GM15510 (cell line): ENCODE results near the gene TUBB4A.

ENCODE experiments used
- POLR2A ChIP-seq: IDR thresholded peaks from 3 replicates; pipeline ENCODE4 v1.6.1; 2011; ENCODE audit warnings: borderline replicate concordance; ENCODE audit not compliant: insufficient read length; ENCODE audit errors: extremely low read depth

TUBB4A gene

DNA sequence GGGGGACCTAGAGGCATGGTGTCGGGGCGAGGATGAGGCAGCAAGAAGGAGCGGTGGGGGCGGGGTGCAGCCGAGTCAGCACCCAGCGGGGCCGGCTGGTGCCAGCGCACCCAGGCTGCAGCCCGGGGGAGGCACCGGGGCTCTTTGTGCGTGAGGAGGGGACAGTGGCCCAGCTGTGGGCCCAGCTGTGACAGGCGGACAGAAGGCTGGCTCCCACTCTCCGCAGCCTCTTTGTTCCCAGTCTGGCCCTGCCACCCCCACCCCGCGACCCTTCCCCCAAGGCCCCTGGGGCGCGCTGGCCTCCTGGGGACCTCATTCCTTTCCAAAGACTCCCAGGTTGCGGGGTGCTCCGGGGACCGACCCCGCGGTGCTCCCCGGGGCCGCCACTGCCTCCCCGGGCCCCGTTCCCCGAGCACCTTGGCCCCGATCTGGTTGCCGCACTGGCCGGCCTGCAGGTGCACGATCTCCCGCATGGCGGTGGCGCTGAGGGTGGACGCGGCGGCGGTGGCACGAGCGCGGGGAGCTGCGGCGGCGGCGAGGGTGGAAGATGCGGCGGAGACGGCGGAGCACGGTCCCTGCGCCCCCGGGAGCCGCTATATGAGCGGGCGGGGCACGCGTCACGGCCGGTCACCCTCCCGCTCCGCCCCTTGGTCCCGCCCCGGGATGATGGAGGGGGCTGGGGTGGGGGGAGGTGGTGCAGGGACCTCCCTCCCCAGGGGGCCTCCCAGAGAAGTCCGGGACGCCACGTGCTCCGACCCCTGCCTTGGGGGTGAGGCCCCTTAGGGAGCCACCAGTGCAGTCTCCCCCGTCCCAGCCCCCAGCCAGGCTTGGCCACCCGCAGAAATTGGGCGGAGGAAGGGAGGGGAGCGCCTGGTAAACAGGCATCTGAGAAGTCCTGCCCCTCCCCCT lies at the start of gene TUBB4A:
Gene TUBB4A, minus strand, starts transcription at position 570 of the 909 bp plus-strand sequence. Its CDS starts 97 bp downstream, at position 473.
- peak; percentile 25 for TF ChIP-seq POLR2A

DNA sequence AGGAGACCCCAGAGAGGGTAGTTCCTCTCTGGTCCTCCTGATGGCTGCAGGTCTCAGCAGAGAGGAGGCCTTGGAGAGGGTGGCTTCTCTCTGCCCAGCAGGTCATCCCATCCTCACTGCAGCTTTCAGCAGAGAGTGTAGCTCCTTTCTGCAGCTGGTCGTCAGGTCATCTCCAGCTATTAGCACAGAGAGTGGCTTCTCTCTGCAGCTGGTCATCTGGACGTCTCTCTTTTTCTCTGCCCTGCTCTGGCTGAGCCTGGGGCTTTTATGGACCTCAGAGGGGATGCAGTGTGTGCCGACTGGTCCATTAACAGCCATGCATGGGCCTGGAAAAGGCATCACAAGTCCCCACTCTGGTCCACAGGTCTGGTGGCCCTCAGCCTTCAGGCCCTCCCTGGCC lies 49.0 kb upstream of the TUBB4A start:
- TF ChIP-seq POLR2A: no peak

DNA sequence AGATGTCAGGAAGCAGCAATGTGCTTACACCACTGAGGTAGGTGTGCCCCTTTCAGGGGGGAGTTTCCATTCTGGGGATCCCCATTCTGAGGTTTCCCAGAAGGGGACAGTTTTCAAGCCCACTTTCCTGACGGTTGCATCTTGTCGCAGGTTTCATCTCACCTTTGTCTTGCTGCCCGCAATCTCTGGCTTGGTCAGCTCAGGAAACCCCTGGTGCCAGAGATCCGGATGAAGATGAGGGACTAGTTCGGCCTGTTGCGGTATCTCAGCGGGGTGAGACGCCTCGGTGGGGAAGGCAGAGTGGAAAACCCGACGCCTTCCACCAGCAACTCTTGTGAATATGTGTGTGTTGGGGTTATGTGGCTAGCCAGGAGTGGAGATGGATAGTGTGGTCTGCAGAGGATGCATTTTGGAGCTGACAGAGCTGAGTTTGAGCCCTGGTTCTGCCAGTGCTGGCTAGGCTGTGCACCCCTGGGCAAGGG lies 41.8 kb upstream of the TUBB4A start:
- TF ChIP-seq POLR2A: no peak

DNA sequence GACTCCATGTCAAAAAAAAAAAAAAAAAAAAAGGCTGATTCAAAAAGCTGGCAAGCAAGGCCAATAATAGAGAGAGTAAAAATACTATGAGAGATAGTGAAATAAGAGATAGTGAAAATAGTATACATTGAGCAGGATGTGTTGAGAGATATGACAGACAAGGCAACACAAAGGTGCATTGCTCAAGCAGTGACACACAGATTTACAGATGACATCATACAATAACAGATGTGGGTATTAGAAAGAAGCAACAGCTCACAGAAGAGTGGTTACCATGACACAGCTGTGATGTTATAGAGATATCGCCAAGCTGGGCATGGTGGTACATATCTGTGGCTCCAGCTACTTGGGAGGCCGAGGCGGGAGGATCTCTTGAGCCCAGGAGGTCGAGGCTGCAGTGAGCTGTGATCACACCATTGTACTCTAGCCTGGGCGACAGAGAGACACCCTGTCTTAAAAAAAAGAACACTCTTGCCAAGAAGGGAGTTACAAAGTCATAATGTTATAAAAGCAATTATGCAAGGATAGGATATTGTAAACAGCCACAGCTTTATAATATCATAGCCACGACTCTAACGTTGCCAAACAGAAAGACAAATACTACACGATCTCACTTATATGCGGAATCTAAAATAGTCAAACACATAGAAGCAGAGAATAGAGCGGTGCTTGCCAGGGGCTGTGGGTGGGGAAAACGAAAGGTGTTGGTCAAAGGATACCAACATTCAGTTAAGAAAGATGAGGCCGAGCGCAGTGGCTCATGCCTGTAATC lies 39.0 kb upstream of the TUBB4A start:
- no peak for TF ChIP-seq POLR2A

DNA sequence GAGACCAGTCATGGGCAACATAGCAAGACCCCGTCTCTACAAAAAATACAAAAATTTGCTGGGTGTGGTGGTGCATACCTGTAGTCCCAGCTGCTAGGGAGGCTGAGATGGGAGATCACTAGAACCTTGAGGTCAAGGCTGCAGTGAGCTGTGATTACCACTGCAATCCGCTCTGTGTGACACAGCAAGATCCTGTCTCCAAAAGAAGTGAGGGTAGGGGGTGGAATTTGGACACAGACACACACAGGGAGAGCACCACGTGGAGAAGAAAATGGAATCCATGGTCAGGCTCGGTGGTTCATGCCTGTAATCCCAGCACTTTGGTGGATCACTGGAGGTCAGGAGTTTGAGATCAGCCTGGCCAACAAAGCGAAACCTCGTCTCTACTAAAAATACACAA lies 37.4 kb upstream of the TUBB4A start:
- TF ChIP-seq POLR2A: no peak

DNA sequence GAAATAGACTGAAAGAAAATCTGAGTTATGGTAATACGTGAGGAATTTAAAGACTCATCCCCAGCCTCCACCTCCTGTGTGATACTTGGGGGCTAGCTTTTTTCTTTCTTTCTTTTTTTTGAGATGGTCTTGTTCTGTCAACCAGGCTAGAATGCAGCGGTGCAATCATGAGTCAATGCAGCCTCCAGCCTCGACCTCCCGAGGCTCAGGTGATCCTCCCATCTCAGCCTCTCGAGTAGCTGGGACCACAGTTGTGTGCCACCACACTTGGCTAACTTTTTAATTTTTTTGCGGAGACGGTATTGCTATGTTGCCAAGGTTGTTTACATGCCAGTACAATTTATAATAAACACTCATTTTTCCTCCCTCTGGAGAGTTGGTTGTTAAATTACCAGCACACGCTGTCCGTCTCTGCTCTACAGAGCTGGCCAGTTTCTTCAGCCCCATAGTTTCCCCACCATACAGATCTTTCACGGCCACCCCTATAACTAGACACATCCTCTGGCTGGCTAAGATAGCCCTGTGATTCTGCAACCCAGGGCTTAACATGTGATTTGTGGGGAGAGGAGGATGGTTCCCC lies 33.5 kb upstream of the TUBB4A start:
- TF ChIP-seq POLR2A: no peak

DNA sequence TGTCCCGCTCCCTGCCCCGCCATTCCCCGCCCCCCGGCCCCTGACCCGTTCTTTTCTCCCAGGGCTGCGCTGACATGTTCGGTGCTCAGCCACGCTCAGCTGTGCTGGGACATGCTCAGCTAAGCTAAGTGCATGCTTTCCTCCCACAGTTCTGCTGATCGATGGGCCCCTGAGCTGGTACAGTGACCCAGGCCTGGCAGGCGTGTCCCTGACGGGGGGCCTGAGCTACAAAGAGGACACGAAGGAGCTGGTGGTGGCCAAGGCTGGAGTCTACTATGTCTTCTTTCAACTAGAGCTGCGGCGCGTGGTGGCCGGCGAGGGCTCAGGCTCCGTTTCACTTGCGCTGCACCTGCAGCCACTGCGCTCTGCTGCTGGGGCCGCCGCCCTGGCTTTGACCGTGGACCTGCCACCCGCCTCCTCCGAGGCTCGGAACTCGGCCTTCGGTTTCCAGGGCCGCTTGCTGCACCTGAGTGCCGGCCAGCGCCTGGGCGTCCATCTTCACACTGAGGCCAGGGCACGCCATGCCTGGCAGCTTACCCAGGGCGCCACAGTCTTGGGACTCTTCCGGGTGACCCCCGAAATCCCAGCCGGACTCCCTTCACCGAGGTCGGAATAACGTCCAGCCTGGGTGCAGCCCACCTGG lies 32.5 kb upstream of the TUBB4A start:
- TF ChIP-seq POLR2A: no peak

DNA sequence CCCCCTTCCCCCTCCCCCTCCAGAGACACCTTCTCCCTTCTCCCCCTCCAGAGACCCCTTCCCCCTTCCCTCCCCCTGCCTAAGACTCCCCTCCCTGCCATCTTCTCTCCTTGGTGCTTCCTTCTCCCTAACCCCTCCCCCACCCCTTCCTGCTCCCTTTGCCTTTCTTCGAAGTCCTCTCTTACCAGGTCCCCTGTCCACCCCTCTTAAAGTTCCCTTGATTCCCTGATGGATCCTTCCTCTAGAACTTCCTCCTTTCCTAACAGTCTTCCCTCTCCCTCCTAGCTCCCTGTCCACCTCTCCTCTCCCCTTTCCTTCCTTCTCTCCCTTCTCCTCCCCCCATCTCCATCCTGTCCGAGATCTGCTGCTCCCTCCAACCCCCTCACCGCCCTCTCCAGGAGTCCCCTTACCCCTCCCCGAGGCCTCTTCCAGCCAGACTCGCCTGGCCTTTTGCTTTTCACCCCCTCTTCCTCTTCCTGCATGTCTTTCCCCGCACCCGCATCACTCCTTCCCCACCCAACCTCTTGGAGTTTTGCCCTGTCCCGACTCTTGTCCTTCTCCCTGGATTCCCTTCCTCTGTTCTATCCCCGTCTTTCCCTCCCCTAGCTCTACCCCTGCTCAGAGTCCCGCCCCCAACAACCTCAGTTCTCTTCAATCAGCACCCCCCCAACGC lies 31.8 kb upstream of the TUBB4A start:
- no peak for TF ChIP-seq POLR2A

DNA sequence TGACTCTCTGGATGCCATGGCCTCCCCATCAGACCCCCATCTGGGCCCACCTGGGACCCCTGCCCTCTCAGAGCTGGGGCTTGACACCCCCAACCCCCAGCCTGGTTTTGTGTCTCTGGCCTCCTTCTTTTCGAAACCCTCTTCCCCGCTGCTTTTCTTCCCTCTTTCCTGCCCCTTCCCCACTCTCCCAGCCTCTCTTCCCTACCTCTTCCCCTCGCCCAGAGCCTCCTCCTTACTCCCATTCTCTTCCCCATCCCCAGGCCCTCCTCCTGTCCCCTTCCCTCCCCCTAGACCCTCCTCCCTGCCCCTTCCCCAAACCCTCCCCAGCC lies 30.9 kb upstream of the TUBB4A start:
- TF ChIP-seq POLR2A: no peak

DNA sequence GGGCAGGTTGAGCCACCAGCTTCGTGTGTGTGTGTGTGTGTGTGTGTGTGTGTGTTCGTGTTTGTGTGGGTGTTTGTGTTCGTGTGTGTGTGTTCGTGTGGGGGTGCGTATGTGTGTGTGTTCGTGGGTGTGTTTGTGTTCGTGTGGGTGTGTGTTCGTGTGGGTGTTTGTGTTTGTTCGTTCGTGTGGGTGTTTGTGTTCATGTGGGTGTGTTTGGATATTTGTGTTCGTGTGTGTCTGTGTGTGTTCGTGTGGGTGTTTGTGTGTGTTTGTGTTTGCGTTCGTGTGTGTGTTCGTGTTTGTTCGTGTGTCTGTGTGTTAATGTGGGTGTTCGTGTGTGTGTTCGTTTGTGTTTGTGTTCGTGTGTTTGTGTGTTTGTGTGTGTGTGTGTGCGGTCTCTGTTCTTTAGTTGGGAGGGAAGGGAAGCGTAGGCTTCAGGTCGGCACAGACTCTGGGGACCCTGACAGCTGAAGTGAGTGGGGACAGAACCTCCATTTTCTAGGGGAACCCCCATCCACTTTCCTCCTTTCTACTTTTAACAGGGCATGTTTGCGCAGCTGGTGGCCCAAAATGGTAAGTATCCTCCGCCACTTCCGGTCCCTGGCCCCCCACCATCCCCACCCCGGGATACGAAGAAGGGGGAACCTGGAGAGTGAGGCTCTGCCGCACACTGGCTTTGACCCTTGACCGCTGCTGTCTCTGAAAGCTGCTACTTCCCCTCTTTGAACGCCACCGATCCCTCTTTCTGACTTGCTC lies 30.3 kb upstream of the TUBB4A start:
- no peak for TF ChIP-seq POLR2A

DNA sequence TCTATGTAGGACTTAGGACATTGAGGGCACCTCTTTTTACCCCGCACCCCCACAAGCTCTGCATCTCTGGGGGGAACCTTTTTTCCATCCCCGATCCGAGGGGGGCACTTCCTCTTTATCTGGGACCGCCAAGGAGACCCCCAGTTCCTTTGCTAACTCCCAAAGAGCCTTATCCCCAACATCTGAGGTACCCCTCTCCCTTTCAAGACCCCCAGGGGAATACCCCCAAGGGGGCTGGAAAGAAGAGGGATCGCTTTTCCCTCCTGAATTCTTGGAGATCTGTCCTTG lies 29.8 kb upstream of the TUBB4A start:
- TF ChIP-seq POLR2A: no peak

DNA sequence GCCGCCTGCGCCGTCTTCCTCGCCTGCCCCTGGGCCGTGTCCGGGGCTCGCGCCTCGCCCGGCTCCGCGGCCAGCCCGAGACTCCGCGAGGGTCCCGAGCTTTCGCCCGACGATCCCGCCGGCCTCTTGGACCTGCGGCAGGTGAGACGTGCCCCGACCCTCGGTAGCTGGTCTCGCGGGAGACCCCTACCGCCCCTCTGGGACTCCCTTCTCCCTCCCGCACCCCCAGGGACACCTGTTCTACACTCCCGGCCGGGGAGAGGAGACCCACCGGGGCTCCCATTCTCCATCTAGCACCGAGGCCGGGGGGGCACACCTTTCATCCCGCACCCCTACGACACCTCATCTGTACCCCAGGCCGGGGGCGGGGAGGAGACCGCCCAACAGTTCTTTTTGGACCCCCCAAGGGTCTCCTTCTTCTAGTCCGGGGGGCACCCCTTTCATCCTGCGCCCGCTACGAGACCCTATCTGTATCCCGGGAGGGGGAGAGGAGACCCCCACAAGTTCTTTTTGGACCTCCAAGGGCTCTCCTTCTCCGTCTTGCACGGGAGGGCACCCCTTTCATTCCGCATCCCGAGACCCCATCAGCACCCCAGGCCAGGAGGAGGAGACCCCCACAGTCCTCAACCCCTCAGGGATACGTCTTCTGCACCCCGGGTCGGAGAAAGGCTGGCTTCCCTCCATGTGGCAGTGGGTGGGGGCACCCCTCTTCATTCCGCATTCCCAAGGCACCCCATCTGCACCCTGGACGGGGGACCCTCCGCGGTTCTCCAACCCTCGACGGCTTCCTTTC lies 29.2 kb upstream of the TUBB4A start:
- TF ChIP-seq POLR2A: no peak
